ENCODE measurements around the gene ABCF1. TPM values are rescaled to one million over a fixed set of nuclear protein-coding genes. Genes with fewer than 3 reads are reported as not detected.
"Not testable (repeated sequence)": the region's sequence is repeated elsewhere in the genome, so short reads cannot be mapped to it uniquely, and the experiment has no call there.

Gene ABCF1
- 17.5 TPM for total RNA-seq

DNA sequence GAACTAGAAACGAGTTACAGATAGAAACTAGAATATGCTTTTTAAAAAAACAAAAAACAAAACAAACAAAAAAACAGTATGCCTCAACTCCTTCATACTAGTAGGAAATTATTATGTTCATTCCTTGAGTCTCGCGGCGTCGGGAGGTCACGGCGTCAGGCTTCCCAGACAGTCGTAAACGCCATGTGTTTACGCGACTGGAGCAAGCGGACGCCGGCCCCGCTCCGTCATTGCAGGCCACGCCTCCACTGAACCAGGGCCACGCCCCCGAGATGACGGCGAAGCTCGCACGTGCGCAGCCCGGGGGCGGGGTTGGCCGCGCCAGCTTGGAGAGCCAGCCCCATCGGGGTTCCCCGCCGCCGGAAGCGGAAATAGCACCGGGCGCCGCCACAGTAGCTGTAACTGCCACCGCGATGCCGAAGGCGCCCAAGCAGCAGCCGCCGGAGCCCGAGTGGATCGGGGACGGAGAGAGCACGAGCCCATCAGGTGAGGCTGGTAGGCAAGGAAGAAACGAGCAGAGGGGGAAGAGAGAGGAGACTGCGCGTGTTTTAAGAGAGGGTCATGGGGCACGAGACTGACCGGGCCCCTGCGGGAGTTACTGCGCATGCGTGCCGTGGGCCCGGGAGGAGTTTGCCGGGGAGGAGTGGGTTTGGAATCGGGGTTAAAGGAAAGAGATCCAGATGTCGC is at the start of gene ABCF1:
Gene ABCF1, plus strand, starts transcription at position 368 of the 687 bp plus-strand sequence. Its CDS starts 46 bp downstream, at position 414.
- DNase-seq = peak; percentile 98

DNA sequence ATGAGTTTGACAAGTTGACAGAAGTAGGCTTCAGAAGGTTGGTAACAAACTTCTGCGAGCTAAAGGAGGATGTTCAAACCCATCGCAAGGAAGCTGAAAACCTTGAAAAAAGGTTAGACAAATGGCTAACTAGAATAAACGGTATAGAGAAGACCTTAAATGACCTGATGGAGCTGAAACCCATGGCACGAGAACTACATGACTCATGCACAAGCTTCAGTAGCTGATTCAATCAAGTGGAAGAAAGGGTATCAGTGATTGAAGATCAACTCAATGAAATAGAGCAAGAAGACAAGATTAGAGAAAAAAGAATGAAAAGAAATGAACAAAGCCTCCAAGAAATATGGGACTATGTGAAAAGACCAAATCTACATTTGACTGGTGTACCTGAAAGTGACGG is 49.3 kb upstream of the ABCF1 start:
- DNase-seq = not testable (repeated sequence)

DNA sequence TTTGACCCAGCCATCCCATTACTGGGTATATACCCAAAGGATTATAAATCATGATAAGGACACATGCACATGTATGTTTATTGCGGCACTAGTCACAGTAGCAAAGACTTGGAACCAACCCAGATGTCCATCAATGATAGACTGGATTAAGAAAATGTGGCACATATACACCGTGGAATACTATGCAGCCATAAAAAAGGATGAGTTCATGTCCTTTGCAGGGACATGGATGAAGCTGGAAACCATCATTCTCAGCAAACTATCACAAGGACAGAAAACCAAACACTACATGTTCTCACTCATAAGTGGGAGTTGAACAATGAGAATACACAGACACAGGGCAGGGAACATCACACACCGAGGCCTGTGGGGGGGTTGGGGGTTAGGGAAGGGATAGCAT is 44.8 kb upstream of the ABCF1 start:
- DNase-seq = not testable (repeated sequence)

DNA sequence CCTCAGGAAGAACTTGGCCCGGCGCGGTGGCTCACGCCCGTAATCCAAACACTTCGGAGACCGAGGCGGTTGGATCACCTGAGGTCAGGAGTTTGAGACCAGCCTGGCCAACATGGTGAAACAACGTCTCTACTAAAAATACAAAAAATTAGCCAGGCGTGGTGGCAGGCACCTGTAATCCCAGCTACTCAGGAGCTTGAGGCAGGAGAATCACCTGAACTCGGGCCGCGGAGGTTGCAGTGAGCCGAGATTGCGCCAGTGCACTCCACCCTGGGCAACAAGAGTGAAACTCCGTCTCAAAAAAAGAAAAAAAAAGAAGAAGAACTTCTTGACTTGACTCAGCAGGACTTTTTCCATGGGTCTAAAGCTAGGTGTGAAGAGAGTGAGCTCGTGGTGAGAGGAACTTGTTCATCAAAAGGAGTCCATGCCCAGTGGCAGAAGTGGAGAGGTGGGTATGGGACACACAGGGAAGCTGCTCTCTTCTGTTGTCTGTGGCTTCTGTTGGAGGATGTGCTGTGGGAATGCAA is 41.8 kb upstream of the ABCF1 start:
- DNase-seq = not testable (repeated sequence)

DNA sequence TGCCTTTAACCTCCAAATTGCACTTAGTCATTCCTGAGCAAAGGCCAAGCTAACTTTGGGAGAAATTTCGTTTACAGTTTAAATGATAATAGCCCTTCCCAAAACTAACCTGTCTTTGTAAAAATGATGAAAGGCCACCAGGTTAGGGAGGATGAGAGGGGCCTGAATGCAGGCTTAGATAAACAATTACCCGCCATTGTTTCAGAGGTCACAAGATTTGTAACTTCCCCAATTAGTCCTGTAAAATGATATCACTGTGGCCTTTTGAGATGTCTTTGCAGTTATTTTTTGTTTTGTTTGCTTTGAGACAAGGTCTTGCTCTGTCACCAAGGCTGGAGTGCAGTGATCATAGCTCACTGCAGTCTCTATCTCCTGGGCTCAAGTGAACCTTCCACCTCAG is 41.2 kb upstream of the ABCF1 start:
- DNase-seq = no peak

DNA sequence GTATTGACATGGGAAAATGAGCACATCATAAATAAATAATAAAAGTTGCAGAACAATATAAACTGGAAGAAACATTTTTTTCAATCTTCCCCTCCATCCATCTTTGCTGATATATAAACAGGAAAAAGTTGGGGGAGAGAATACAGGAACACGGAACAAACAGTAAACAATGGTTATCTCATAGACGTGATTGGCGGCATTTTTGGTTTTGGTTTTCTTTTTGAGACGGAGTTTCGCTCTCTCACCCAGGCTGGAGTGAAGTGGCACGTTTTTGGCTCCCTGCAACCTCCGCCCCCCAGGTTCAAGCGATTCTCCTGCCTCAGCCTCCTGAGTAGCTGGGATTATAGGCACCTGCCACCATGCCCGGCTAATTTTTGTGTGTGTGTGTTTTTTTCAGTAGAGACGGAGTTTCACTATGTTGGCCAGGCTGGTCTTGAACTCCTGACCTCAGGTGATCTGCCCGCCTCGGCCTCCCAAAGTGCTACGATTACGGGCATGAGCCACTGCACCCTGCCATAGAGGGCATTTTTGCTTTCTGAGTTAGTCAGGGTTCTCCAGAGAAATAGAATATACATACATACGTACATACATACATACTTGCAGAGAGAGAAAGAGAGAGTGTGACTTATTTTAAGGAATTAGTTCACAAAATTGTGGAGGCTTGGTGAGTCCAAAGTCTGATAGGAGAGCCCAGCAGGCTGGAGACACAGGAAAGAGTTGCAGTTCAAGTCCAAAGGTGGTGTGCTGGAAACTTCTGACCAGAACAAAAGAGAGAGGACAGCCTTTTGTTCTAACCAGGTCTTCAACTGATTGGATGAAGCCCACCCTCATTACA is 37.6 kb upstream of the ABCF1 start:
- no peak for DNase-seq

DNA sequence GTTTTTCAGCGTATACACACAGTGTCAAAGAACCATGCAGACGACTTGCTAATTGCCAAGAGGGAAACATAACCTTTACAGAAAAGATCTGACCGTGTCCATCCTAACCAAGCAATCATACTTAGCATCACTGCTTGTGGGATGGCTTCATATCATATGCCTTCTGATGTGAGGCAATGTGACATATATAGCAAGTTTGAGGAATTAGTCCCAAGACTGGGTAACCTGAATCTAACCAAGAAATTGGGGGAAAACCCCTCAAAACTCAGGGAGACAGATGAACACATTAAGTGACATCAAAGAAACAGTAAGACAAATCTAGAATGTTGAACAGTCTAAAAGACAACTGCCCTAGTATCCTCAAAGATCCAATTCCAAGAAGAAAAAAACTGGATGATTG is 33.3 kb upstream of the ABCF1 start:
- no peak for DNase-seq

DNA sequence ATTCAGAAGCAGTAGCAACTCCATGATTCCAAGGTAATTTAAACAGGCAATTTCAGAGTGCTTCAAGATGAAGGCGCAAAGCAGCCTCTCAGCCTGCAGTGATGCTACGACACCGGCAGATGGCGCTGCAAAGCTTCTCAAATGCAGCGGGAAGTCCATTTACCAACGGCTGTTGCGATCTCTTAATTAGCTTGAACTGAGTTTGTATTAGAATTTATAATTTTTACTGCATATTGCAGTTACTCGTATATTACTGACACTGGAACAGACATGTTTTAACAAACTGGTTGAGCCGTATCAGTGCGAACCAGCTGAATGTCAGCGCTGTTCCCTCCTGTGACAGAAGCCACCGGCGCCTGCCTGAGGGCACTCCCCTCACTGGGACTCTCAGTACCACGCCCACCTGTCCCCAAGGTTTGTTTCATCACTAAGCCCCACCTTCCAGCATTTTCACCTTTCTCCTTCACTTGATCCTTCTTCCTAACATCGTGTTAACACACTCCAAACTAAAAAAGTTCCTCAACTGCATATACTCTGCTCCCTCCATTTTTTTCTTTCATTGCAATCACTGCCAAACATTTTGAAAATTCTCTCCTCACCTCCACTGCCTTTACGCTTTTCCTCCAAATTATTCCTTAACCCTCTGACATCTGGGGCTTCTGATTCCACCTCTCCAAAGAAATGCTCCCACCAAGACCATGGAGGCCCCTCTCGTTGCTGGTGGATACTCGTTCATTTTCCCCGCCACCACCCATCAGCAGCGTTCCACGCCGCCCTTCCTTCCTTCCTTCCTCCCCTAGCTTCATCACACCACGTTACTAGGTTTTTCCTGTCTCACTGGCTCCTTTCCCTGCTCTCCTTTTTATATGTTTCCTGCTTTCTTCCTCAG is 29.5 kb upstream of the ABCF1 start:
- DNase-seq = peak; percentile 57

DNA sequence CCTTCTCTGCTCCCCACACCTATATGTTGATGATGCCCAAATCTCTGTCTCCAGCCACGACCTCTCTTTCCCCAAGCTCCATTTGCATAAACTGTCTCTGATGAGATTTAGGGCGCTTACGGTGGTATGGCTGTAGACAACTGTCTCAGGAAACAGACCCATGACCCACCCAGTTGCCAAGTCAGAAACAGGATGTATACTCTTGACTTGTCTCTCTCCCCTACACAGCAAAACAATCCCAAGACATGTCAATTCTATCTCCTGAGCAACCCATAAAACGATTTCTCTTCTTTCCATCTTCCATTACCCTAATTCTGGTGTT is 28.9 kb upstream of the ABCF1 start:
- DNase-seq = no peak

DNA sequence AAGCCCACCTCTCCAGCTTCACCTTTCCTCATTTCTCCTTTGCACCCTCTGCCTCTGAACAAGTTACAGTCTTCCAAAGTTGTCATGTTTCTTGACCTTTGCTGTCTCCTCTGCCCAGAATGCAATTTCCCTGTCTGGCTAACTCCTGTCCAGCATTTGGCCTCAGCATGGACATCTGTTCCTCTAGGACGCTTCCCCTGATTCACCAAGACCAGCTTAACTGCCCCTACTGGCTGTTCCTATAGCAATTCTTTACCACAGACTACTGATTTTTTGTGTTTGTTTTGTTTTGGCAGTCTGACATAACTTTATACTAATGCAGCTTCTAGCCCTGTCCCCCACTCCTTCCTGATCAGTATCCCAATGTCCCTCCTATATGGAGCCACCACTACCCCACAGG is 28.3 kb upstream of the ABCF1 start:
- no peak for DNase-seq

DNA sequence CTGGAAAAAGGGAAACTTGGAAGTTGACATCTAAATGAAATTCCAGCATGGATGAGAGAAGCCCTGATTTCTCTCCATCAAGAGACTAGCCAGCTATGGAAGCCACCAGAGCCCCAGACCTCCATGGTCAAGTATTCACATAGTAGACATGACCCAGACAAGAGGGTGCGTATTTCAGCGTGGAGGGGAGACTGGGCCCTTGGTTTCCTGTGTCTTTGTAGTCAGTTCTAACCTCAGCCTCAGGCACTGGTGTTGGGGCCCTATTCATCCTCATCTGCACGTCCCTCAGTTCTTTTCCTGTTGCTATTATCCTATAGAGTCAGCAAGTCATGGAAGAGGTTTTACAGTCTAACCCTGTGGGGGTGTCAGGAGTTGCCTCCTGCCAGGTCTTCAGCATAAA is 27.4 kb upstream of the ABCF1 start:
- no peak for DNase-seq

DNA sequence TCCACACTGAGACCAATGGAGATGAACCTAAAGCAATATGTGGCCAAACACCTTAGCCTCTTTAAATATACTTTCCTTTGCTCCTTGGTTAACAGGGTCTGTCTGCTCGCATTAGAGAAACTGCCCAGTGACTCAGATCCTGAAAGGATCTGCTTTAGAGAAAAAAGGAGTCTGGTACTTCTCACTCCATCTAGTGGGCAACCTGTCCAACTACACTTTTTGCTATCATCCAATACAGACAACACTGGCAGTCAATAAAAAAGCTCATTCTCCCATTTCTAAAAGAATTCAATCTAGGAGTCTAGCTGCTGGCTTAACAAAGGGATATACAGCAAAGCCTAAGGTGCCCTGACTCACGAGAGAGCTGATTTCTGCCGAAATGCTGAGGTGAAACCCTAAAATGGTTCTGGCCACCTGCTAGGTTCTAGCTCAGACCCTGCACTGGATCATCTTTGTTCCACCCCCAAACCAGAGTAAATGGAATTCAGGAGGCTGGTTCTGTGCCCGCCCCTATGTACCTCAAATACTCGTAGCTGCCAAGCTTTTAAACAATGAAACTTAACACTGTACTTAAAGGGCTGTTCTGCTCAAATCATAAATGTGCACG is 26.5 kb upstream of the ABCF1 start:
- no peak for DNase-seq

DNA sequence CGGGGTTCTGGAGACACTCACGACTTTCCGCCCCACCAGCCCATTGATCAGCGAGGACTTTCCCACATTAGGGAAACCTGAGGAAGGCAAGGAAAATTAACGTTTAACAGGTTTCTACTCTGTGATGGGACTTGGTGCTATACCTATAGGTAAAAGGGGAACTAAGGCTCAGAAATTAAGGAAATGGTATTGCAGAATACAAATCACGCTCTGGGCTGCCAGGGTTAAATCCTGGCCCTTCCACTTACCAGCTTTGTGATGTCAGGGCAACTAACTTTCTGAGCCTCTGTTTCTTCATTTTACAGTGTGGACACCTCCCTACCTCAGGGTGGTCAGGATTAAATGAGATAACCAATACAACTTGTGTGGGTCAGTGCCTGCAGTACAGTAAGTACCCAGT is 23.8 kb upstream of the ABCF1 start:
- no peak for DNase-seq

DNA sequence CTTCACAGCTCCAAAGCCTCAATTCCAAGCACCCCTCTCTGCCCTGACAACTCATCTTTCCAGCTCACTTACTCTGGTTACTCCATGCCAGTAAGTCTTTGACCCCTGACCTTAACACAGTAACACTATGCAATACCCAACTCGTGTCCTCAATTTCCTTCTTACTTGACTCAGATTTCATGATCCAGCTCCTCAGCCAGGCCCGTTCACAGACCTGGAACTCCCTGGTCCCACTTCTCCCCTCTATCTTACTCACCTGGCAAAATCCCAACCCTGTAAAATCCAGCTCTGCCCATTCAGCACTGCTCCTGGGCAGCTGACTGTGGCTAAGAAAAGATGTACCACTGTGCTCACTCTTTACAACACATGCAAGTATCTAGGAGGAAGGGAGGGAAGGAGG is 22.9 kb upstream of the ABCF1 start:
- no peak for DNase-seq

DNA sequence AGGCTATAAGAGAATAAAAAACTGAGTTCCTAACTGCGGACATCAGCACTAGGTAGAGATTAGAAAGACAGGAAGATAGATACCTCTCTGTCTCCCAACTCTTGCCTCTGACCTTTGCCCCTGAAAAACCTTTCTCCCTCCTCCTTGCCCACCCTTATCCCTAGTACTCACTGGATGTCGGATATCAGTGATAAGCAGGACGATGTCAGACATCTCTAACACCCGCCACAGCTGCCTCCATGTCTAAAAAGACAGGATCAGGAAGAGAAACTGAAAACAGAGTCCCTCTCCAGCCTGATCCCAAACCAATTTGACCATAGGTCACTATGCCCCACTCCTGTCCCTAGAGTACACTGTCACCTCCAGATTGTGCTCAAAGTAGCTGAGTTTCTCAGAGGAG is 16.8 kb upstream of the ABCF1 start:
- DNase-seq = no peak

DNA sequence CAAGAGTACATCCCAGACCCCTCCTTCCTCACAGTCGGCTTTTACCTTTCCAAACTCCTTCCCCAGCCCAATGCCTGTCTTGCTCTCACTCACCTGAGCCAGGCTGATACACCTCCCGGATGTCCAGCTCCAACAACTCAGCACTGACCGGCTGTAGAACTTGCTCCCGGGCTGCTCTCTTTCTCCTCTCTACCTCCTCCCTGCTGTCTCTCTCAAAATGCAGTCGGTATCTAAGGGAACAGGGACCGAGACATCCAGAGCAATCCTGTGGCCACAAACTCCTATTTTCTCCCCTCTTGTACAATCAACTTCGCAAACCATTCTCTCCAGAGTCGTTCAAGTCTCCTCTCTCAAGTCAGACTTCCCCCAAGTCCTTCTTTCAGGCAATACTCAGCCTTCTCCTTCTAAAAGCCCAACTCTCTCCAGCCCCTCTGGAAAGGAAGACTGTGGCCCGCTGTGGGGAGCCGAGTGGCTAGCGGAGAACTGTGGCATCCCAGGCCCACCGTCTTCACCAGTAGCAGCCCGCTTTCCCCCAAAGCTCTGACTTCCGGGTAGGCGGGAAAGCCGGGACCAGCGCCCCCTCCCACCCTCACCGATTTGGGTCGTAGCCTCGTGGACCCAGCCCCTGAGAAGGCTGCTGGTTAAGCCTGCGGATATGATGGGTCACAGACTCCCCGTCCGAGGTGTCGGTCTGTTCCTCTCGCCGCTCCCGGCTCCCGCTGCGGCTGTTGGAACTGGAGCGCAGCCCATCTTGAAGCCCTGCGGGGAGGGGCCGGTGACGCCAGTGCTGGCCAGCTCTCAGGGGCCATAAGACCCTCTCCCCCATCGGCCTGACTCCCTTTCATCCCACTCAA is 16.1 kb upstream of the ABCF1 start:
- no peak for DNase-seq

DNA sequence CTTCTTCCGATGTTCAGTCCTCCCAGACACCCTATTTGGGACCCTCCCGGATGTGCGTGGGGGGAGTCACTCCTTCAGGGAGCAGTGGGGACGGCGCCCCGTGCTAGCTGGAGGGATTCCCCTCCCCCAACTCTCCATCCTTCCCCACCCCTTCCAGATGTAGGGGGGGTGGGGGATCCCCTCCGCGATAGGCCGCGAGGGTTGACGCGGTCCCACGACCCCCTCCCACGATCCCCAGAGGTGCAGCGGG is 15.5 kb upstream of the ABCF1 start:
- DNase-seq = no peak

DNA sequence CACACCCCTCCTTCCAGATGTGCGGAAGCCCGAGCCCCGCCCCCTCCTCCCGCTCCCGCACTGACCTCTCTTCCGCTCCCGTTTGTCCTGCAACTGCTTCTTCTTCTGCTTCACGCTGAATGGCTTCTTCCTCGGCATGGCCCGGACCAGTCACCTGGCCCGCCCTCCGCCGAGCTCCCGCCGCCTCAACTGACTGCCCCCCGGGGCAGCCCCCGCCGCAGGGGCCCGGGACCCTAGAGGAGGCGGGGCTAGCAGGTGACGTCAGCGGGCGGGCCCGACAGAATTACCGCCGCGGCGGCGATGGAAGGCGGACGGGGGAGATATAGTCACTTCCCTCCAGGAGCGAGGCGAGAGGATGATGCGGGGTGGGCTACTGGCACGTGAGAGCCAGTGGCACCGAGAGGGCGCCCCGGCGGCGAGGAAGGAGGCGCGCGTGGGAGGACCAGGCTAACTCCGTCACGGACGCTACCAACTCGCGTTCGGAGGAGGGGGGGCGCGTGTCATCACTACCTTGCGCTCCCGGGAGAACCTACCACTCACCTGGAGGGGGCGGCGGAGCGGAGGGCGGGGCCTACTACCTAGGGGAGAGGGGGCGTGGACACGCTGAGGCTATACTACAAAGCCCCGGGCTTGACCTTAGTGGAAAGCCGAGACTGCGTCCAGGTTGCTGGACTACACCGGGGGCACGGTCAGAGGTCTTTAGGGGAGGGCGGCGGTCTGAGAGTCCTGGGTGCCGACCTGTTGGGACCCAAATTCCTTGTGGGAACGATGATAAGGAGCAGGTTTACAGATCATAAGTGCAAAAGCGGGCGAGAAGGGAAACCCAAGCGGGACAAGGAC is 15.0 kb upstream of the ABCF1 start, which contains the start of gene GNL1:
Gene GNL1, minus strand, starts transcription at position 424 of the 840 bp plus-strand sequence. Its CDS starts 286 bp downstream, at position 138.
- peak; percentile 84 for DNase-seq

DNA sequence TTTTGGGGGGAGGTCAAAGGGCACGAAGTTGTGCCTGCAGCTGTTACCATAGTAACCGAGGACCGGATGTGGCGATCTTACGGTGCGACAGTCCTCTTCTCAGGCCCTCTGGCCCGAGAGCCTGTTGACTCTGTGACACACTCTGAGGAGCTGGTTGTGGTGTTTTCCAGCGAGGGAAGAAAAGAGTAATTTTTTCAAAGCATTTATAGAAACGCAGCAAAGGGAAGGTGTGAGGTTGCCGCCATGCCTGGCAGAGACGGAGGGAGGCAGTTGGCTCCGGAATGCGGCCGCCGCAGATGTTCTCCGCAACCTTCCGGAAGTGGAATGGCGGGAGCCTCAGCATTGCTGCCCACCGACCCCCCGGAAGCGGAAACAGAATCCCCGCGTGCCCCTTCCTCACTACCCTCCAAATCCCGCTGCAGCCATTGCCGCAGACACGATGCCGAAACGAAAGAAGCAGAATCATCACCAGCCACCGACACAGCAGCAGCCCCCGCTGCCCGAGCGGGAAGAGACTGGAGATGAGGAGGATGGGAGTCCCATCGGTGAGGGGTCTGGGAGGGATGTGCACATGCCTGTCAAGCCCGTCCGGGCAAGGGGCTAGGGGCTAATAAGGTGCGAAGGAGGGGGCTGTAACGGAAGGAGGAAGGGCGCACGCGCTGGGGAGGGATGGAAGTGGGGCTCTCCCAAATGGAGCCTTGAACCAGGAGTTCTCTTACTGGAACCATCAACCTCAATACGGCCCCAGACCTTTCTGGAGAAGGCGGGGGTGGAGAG is 14.1 kb upstream of the ABCF1 start, which contains the start of gene PRR3:
Gene PRR3, plus strand, starts transcription at position 390 of the 777 bp plus-strand sequence. Its CDS starts 50 bp downstream, at position 440.
- DNase-seq = peak; percentile 90

DNA sequence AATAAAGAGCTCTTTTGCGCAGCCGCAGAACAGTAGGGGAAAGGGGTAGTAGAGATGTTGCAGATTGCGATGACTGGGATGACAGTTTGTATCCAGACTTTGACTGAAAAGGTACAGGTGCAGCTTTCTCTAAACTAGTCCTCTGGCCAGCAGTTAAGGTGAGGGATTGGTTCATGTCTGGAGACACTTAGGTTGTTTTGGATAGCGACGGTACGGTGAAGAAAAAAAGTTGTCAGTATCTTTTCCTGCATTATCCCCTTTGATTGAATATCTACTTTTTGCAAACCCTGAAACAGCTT is 13.6 kb upstream of the ABCF1 start:
- DNase-seq = no peak

Measured in occipital lobe (tissue), 2 donors.